AG09309 (cell line): ENCODE data around the gene RAPGEF2.
A peak's percentile ranks its signal among the peaks of the same experiment; 100 is the strongest.
"Not testable (repeated sequence)": the region's sequence is repeated elsewhere in the genome, so short reads cannot be mapped to it uniquely, and the experiment has no call there.

ENCODE experiments used
- DNase-seq: peaks from one replicate; pipeline ENCODE4 v3.0.0-alpha.2; 2010; ENCODE audit warnings: low read depth
- H3K4me3 ChIP-seq: 2 replicates; pipeline ENCODE4 v1.5.1; 2011; ENCODE audit warnings: mild to moderate bottlenecking, low read depth, low read length, moderate library complexity; ENCODE audit not compliant: control insufficient read depth
- CTCF ChIP-seq: IDR thresholded peaks from 2 replicates; pipeline ENCODE4 v1.5.1; 2011; ENCODE audit warnings: mild to moderate bottlenecking, low read depth, low read length, inconsistent platforms; ENCODE audit not compliant: insufficient read depth, control insufficient read depth; ENCODE audit errors: missing control alignments

The RAPGEF2 gene

GRCh38 chr4:159070742-159071141, 32.1 kb upstream of the RAPGEF2 start:
- DNase-seq, result peak; percentile 59
- TF ChIP-seq CTCF, result no peak
- no peak overlapping the region for H3K4me3 ChIP-seq

DNA sequence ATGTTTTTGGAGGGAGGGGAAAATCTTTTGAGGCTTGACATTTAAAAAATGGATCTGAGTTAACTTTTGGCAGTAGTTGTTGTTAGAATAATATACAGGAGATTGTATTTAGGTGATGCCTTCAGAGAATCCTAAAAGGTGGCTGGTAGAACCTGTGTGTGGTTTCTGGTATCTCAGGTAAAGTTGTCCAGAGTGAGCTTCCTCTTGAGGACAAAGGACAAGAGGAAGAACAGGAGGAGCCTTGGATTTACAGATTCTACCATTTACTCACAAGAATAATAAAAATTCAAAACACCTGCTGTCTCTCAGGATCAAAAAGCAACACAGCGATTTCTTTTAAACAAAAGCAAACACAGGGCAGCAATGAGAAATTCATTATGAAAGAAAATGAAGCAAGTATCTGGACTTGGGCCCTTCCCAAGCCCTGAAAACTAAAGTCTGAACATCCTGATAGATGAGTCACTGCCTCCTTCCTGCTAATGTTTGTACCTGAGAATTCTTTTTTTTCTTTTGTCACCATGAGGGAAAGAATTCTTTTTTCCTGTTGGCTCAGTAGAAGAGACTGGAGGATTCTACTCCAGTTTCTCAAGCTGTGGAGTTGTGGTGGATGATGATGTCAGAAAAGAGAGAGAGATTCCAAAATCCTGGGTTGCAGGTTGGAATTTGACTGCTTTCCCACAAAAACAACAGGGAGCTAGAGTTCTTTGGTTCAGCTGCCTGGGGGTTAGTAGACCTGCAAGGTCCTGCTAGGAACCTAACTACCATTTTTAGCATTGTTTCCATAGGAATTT, 31.5 kb upstream of the RAPGEF2 start:
- TF ChIP-seq CTCF, result no peak
- no peak overlapping the region for H3K4me3 ChIP-seq
- DNase-seq, result no peak

DNA sequence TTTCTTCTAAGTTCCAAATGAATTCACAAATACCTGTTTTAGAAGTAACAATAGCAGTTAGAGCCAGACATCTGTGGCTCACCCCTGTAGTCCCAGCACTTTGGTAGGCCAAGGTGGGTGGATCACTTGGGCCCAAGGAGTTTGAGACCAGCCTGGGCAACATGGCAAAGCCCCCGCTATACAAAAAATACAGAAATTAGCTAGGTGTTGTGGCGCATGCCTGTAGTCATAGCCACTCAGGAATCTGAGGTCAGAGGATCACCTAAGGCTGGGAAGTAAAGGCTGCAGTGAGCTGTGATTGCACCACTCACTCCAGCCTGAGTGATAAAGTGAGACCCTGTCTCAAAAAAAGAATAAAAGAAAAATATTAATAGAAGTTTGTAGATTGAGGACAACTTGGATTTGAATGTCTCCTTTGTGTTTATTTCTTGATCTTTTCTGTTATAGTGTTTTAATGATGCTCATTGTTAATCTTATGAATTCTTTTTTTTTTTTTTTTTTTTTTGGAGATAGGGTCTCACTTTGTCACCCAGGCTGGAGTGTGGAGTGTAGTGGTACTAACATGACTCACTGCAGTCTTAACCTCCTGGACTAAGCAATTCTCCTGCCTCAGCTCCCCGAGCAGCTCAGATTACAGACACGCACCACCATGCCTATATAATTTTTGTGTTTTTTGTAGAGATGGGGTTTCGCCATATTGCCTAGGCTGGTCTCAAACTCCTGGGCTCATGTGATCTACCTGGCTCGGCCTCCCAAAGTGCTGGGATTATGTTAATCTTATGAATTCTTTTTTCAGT, 30.7 kb upstream of the RAPGEF2 start:
- H3K4me3 ChIP-seq, result no peak overlapping the region
- DNase-seq, result no peak
- no peak for TF ChIP-seq CTCF

GRCh38 chr4:159075531-159075932, 27.3 kb upstream of the RAPGEF2 start:
- peak; percentile 16 for DNase-seq
- no peak for TF ChIP-seq CTCF
- no peak overlapping the region for H3K4me3 ChIP-seq

- not testable (repeated sequence) for H3K4me3 ChIP-seq, DNase-seq
Observed at GRCh38 chr4:159077018-159077417, 25.9 kb upstream of the RAPGEF2 start.

GRCh38 chr4:159077702-159078495, 25.0 kb upstream of the RAPGEF2 start:
- DNase-seq, result no peak
- H3K4me3 ChIP-seq, result no peak overlapping the region
- TF ChIP-seq CTCF, result no peak
